HepG2 (cell line): ENCODE measurements around the gene PAQR7. TPM values are rescaled to one million over a fixed set of nuclear protein-coding genes. Genes with fewer than 3 reads are reported as not detected.

Experiments
- DNMT1 ChIP-seq: sonication (generic); formaldehyde crosslinking; IDR thresholded peaks from 2 replicates; pipeline ENCODE4 v1.5.1; 2020; ENCODE audit warnings: mild to moderate bottlenecking, missing genetic modification reagents
- DPF2 ChIP-seq: sonication (generic); formaldehyde crosslinking; IDR thresholded peaks from 2 replicates; pipeline ENCODE4 v1.4.0; 2020; ENCODE audit warnings: mild to moderate bottlenecking, low read depth, missing genetic modification reagents, borderline replicate concordance
- ERF ChIP-seq: IDR thresholded peaks from 2 replicates; pipeline ENCODE4 v1.6.1; 2018; ENCODE audit warnings: missing biosample characterization, missing genetic modification reagents
- HNRNPUL1 ChIP-seq: fragments of 200-400 bp; formaldehyde crosslinking; IDR thresholded peaks from 2 replicates; pipeline ENCODE4 v1.6.1; 2017; ENCODE audit warnings: low read depth, mild to moderate bottlenecking, low read length, moderate library complexity
- KDM1A ChIP-seq: IDR thresholded peaks from 2 replicates; pipeline ENCODE4 v1.6.1; 2016; ENCODE audit warnings: missing compliant biosample characterization
- MEIS1 ChIP-seq: sonication (generic); formaldehyde crosslinking; IDR thresholded peaks from 2 replicates; pipeline ENCODE4 v1.9.0; 2021; ENCODE audit warnings: mild to moderate bottlenecking, missing genetic modification reagents, moderate library complexity, borderline replicate concordance
- POLR2A ChIP-seq, 2 experiments: IDR thresholded peaks; 2 replicates each; pipeline ENCODE4 v1.6.1; 2011; ENCODE audit warnings: low read depth in 2 of 2, low read length in 2 of 2, mild to moderate bottlenecking in 1 of 2, moderate library complexity in 1 of 2; ENCODE audit not compliant: insufficient read depth in 1 of 2
- PRPF4 ChIP-seq: fragments of 200-400 bp; formaldehyde crosslinking; IDR thresholded peaks from 2 replicates; pipeline ENCODE4 v1.6.1; 2016; ENCODE audit warnings: low read length, low read depth; ENCODE audit not compliant: poor library complexity, severe bottlenecking
- SMAD3 ChIP-seq: sonication (generic); formaldehyde crosslinking; IDR thresholded peaks from 2 replicates; pipeline ENCODE4 v1.4.0; 2020; ENCODE audit warnings: missing genetic modification reagents
- SPEN ChIP-seq: sonication (generic); formaldehyde crosslinking; IDR thresholded peaks from 2 replicates; pipeline ENCODE4 v1.5.1; 2020; ENCODE audit warnings: low read depth, mild to moderate bottlenecking, missing genetic modification reagents
- SRSF1 ChIP-seq: fragments of 200-400 bp; formaldehyde crosslinking; optimal IDR thresholded peaks from 2 replicates; pipeline ENCODE3; 2017; ENCODE audit warnings: mild to moderate bottlenecking, low read depth, low read length, moderate library complexity
- SYNCRIP ChIP-seq: fragments of 200-400 bp; formaldehyde crosslinking; IDR thresholded peaks from 2 replicates; pipeline ENCODE4 v1.6.1; 2018; ENCODE audit warnings: mild to moderate bottlenecking, low read depth, low read length; ENCODE audit not compliant: insufficient read depth
- ZHX1 ChIP-seq: sonication (generic); formaldehyde crosslinking; IDR thresholded peaks from 2 replicates; pipeline ENCODE4 v1.8.1; 2022; ENCODE audit warnings: low read depth, mild to moderate bottlenecking, missing genetic modification reagents
- ZKSCAN1 ChIP-seq: fragments of 150-350 bp; IDR thresholded peaks from 2 replicates; pipeline ENCODE4 v1.6.1; 2014; ENCODE audit warnings: low read length
- ZNF101 ChIP-seq: sonication (generic); formaldehyde crosslinking; IDR thresholded peaks from 2 replicates; pipeline ENCODE4 v1.4.0; 2020; ENCODE audit warnings: mild to moderate bottlenecking, low read depth, missing genetic modification reagents, borderline replicate concordance
- ZNF224 ChIP-seq: sonication (generic); formaldehyde crosslinking; IDR thresholded peaks from 2 replicates; pipeline ENCODE4 v1.5.0; 2020; ENCODE audit warnings: mild to moderate bottlenecking, missing genetic modification reagents
- ZNF253 ChIP-seq: sonication (generic); formaldehyde crosslinking; IDR thresholded peaks from 2 replicates; pipeline ENCODE4 v1.8.0; 2022; ENCODE audit warnings: mild to moderate bottlenecking, missing genetic modification reagents, borderline replicate concordance
- ZNF367 ChIP-seq: sonication (generic); formaldehyde crosslinking; IDR thresholded peaks from 2 replicates; pipeline ENCODE4 v1.4.0; 2020; ENCODE audit warnings: missing genetic modification reagents, borderline replicate concordance
- ZNF496 ChIP-seq: sonication (generic); formaldehyde crosslinking; IDR thresholded peaks from 2 replicates; pipeline ENCODE4 v1.8.1; 2023; ENCODE audit warnings: mild to moderate bottlenecking, moderate library complexity, missing genetic modification reagents; ENCODE audit not compliant: insufficient replicate concordance
- ZNF75D ChIP-seq: sonication (generic); formaldehyde crosslinking; IDR thresholded peaks from 2 replicates; pipeline ENCODE4 v1.8.1; 2023; ENCODE audit warnings: missing genetic modification reagents, mild to moderate bottlenecking, borderline replicate concordance
- polyA plus RNA-seq, 8 experiments: library from polyadenylated mRNA; depleted of rRNA in 3 of 8; stranded (reverse) in 7 of 8; unstranded in 1 of 8; fragments of >200 nt; fragmentation: Illumina TruSeq in 4 of 8; extraction: Trizol in 4 of 8; gene quantifications; 2 replicates each; pipeline versions ENCODE4 v1.2.1 to v1.2.3, GENCODE V29; 2011 to 2016; ENCODE audit warnings: low read depth in 4 of 8, missing spikeins in 1 of 8, mixed read lengths in 1 of 8; ENCODE audit not compliant: insufficient read depth in 1 of 8
- total RNA-seq, 5 experiments: library from RNA; depleted of rRNA; stranded (reverse); fragments of >200 nt; fragmentation: Illumina TruSeq; extraction: Trizol; gene quantifications; 2 replicates each; pipeline ENCODE4 v1.2.3, GENCODE V29; 2016; ENCODE audit warnings: low read depth in 1 of 5
- TF ChIP-seq, protein P1 (sequence below): sonication (generic); formaldehyde crosslinking; IDR thresholded peaks from 2 replicates; pipeline ENCODE4 v1.9.0; 2022; ENCODE audit warnings: missing genetic modification reagents, mild to moderate bottlenecking, borderline replicate concordance
- TF ChIP-seq, protein P2 (sequence below): sonication (generic); formaldehyde crosslinking; IDR thresholded peaks from 2 replicates; pipeline ENCODE4 v1.8.0; 2022; ENCODE audit warnings: low read depth, missing genetic modification reagents
- TF ChIP-seq, protein P3 (sequence below): sonication (generic); formaldehyde crosslinking; IDR thresholded peaks from 2 replicates; pipeline ENCODE4 v1.8.0; 2022; ENCODE audit warnings: missing genetic modification reagents, low read depth, mild to moderate bottlenecking, borderline replicate concordance

PAQR7 gene
- total and polyA plus RNA-seq, 2 of the 13 experiments (the other 11 are each of a cell fraction or from before 2014, with no cell fraction given) = 13.2 to 16.6 TPM

DNA sequence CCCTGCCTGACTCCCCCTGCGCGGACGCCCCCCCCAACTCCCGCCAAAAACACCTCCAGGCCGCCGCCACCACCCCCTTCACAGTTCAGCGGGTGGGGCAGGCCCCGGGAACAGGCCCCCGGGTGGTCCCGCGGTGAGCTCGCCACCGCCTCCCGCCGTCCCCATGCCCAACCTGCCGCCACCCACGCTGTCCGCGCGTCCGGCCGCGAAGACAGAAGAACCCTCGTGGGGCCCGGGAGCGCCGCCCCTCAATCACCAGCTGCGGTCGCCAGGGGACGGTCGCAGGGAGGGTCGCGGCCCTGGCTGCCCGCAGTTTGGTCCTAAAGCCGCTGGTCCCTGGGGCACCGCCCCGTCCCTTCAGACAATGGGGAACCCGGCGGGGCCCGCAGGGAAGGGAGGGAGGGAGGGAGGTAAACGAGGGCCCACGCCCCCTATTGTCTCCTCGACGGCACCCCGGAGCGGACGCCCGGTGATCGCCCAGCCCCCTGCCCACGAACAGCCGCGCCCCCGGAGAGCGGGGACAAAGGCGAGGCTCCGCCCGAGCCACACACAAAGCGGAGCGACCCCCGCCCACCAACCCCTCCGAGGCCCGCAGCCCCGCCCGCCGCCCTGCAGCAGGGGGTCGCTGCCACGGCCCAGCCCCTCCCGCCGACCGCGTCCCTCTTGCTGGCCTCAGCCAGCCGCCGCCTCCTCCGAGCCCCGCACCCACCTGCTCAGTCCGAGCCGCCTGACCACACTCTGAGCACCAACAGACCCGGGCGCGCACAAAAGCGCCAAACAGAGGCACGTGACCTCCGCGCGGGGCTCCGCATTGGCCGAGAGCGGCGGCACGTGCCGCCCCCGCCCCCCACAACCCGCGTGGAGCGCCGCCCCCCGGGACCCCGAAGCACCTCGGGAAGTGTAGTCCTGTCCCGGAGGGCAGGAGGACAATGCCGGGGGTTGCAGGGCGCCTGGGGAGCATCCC lies 30.5 kb upstream of the PAQR7 start, which contains the start of gene STMN1 (continued):
- TF ChIP-seq SMAD3 (CRISPR knock-in tag) (no peak), ZNF367 (CRISPR knock-in tag) (no peak), ZNF253 (CRISPR knock-in tag) (no peak), POLR2A (IDR thresholded peaks at IDR 0.05; ENCODE audit: insufficient read depth in 1 of 2, low read depth in 2 of 2, low read length in 2 of 2) (peak; percentile 89 to 98), ZNF75D (CRISPR knock-in tag) (no peak), ZKSCAN1 (no peak), SYNCRIP (no peak), ERF (CRISPR knock-in tag) (0 out of 2 replicates have a peak, but pooled peaks have one; percentile 25), KDM1A (CRISPR knock-in tag) (no peak), ZNF224 (CRISPR knock-in tag) (no peak), ZNF101 (CRISPR knock-in tag) (no peak), ZHX1 (no peak), DNMT1 (CRISPR knock-in tag) (no peak), MEIS1 (CRISPR knock-in tag) (no peak), PRPF4 (no peak), SRSF1 (no peak), DPF2 (CRISPR knock-in tag) (no peak), SPEN (CRISPR knock-in tag) (peak; percentile 34), ZNF496 (no peak), HNRNPUL1 (no peak)
- TF ChIP-seq, protein P1, sequence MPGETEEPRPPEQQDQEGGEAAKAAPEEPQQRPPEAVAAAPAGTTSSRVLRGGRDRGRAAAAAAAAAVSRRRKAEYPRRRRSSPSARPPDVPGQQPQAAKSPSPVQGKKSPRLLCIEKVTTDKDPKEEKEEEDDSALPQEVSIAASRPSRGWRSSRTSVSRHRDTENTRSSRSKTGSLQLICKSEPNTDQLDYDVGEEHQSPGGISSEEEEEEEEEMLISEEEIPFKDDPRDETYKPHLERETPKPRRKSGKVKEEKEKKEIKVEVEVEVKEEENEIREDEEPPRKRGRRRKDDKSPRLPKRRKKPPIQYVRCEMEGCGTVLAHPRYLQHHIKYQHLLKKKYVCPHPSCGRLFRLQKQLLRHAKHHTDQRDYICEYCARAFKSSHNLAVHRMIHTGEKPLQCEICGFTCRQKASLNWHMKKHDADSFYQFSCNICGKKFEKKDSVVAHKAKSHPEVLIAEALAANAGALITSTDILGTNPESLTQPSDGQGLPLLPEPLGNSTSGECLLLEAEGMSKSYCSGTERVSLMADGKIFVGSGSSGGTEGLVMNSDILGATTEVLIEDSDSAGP (CRISPR knock-in tag) = no peak
- TF ChIP-seq, protein P2, sequence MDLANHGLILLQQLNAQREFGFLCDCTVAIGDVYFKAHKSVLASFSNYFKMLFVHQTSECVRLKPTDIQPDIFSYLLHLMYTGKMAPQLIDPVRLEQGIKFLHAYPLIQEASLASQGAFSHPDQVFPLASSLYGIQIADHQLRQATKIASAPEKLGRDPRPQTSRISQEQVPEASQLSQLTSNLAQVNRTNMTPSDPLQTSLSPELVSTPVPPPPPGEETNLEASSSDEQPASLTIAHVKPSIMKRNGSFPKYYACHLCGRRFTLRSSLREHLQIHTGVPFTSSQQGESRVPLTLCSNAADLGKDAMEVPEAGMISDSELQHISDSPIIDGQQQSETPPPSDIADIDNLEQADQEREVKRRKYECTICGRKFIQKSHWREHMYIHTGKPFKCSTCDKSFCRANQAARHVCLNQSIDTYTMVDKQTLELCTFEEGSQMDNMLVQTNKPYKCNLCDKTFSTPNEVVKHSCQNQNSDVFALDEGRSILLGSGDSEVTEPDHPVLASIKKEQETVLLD (CRISPR knock-in tag) = 0 out of 2 replicates have a peak, but pooled peaks have one; percentile 44
- TF ChIP-seq, protein P3, sequence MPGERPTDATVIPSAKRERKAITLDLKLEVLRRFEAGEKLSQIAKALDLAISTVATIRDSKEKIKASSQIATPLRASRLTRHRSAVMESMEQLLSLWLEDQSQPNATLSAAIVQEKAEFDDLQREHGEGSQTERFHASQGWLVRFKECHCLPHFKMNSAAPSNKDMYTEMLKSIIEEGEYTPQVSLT (CRISPR knock-in tag) = no peak
